Measurements from ENCODE around the gene ADARB1.

ADARB1 gene

GRCh38 chr21:45264146-45264911, 189.9 kb downstream of the ADARB1 start:
- DNase-seq (ENCODE audit: low read depth in 2 of 2) = no peak

- DNase-seq (ENCODE audit: low read depth in 2 of 2) = no peak
Measured at GRCh38 chr21:45264912-45265515, 190.6 kb downstream of the ADARB1 start.

DNA sequence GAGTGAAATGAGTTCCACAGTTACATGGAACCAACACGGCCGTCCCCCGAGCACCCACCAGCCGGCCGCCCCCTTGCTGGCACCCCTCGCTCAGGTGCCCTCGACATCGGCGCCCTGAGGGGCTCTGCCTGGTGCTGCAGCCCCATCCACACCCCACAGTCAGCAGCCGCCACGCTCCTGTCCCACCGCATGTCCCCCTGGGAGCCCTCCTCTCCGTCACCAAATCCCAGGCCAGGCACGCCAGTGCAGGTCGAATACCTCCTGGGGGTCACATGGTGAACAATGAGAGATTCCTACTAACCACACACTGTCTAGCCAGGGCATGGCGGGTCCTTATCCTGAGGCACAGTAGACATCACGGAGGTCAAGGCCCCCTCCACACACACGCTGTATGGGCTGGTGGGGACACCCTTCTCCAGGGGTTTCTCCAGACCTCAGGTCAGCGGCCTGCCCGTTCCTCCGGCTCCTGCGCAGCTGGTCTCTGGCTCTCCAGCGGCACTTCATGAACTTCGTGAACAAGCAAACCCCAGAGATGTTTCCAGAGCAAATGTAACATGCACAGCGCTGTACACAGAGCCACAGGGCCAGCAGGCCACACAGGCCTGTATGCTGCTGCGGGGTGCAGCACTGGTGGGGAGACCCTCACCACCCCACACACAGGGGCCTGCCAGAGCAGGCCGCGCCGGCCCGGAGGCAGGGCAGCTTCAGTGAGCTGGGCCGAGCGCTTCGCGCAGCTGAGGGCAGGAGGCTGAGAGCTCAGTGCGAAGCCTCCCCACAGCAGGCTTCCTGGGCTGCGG, 191.5 kb downstream of the ADARB1 start:
- no peak for DNase-seq (ENCODE audit: low read depth in 2 of 2)

DNA sequence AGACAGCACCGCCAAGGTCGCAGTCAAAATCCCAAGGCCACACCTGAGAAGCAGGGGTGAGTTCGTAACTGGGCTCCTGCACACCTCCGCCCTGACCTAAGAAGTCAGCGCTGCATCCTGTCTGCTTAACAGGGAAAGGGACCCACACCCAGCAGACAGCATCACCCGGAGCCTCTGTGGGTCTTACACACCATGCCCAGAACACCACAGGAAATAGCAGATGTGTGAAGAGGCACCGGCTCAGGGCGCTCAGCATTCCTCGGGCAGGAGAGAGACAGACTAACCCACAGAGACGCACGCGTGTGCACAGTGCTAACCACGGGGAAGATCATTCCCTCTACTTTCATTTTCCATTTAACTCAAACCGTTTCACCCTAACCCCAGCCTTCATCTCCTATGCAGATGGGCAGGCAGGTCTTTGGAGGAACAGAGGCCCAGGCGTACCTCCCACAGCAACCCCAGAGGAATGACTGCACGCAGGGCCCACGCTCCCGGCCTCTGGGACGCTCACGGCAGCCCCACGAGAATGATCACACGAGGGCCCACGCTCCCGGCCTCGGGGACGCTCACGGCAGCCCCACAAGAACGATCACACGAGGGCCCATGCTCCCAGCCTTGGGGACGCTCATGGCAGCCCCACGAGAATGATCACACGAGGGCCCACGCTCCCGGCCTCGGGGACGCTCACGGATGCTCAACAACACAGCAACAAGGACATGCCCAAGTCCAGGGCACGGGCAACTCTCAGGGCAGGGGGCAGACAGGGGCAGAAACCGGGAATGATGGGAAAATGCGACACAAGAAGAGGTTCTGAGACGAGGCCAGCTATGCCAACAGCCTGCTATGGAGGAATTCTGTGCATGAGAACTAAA, 192.4 kb downstream of the ADARB1 start:
- peak; percentile 22 to 24 for DNase-seq (ENCODE audit: low read depth in 2 of 2)

- no peak for DNase-seq (ENCODE audit: low read depth in 2 of 2)
Measured at GRCh38 chr21:45267390-45267760, 193.0 kb downstream of the ADARB1 start.

DNA sequence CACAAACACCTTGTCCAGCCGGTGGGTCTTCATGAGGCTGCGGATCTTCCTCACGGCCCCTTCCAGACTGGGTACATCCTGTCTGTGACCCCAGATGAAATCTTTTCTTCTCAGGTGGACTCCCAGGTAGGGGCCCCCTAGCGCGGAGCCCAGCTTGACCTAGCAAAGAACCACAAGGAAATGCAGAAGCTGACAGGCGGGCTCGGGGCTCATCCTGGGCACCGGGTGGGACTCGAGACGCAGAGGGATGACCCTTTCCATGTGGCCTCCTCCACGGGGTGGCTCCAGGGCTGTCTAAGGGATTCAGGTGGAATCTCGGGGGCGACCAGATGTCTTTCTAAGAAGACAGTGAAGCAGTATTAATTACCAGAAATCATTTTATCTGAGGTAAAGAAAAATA, 195.5 kb downstream of the ADARB1 start:
- DNase-seq (ENCODE audit: low read depth in 2 of 2) = no peak

DNA sequence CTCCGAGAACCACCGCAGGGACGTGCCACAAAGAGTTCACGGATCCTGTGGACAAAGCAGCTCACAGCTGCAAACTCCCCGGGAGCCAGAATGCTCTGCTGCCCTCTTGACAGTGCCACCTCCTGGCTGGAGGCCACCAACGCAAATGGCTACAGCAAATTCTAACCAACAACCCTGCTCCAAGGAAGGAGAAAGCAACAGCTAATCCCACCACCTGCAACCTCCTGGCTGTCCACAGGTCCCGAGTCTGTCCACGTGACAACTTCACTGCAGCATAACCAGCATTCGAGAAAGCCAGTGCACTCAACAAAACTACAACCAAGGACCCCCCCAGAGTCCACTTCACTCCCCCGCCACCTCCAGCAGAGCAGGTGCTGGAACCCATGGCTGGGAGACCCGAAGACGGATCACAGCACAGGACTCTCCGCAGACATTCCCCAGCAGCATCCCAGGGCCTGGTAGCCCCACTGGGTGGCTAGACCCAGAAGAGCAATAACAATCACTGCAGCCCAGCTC, 196.0 kb downstream of the ADARB1 start:
- no peak for DNase-seq (ENCODE audit: low read depth in 2 of 2)
